GM19372 (cell line): ENCODE measurements around the gene ZDHHC11.
"Not testable (repeated sequence)": the region's sequence is repeated elsewhere in the genome, so short reads cannot be mapped to it uniquely, and the experiment has no call there.

ENCODE experiments used
- ATAC-seq: cut with Tn5 transposase; IDR thresholded peaks from one replicate; pipeline ENCODE4 v1.9.1; 2021; ENCODE audit warnings: mild to moderate bottlenecking, low read depth, moderate library complexity; ENCODE audit not compliant: unreplicated experiment

The ZDHHC11 gene

DNA sequence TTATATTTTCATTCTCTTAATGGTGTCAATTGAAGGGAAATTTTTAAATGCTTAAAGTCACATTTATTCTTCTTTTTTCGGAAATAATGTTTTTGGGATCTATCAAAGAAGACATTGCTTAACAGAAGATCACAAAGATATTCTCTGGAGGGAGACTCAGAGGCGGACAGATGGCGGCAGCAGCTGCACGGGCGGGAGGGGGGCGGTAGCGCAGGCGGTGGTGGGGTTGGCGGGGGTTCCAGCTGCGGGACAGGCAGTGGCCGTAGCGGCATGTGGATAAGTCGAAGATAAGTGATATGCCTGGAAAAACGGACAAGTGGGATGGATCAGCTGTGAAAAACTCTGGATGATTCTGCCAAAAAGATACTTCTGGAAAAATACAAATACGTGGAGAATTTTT is 34.6 kb downstream of the ZDHHC11 start:
- ATAC-seq: no peak

DNA sequence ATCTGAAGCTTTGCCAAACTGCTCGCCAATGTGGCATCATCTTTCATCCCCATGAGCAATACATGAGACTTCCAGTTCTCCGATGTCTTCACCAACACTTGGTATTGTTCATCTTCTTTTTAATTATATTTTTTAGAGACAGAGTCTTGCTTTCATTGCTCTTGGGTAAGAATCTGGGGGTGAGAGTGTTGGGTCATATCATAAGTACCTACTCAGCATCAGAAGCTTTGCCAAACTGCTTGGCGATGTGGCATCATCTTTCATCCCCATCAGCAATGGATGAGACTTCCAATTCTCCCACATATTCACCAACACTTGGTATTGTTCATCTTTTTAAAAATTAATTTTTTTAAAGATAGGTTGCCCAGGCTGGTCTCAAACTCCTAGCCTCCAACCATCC is 35.3 kb downstream of the ZDHHC11 start:
- no peak for ATAC-seq

DNA sequence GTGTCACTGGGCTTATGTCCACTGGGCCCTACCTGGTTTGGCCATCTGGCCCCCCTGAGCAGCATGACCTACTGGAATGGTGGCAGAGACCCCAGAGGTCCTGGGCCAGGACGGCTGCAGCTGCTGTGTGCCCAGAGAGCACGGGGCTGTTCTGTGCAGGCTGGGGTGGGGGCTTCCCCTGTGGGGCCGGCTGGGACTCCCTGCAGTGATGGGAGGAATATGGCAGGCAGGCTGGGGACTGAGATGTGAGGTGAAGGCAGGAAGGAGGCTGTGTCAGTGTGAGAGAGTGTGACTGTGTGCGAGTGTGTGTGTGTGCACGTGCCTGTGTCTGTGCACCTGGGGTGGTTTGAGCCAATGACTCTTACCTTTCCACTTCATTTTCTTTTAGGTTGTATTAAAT is 37.2 kb downstream of the ZDHHC11 start:
- not testable (repeated sequence) for ATAC-seq

DNA sequence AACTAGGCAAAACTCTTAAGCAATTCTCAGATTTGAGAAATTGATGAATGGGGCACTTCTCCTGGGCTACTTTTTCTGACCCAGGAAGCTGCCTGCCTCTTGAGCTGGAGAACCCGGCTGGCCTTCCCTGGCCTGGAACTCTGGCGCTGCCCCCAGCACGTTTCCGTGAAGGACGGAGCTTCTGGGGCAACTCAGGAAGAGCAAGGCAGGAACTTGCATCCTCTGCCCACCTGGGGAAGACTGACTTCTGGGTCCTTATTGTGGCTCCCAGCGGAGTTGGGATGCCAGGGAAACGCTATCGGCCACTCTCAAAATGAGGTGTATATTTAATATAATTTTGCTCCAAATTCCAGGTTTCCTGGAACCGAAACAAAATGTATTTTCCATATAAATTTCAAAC is 39.4 kb downstream of the ZDHHC11 start:
- ATAC-seq: not testable (repeated sequence)

DNA sequence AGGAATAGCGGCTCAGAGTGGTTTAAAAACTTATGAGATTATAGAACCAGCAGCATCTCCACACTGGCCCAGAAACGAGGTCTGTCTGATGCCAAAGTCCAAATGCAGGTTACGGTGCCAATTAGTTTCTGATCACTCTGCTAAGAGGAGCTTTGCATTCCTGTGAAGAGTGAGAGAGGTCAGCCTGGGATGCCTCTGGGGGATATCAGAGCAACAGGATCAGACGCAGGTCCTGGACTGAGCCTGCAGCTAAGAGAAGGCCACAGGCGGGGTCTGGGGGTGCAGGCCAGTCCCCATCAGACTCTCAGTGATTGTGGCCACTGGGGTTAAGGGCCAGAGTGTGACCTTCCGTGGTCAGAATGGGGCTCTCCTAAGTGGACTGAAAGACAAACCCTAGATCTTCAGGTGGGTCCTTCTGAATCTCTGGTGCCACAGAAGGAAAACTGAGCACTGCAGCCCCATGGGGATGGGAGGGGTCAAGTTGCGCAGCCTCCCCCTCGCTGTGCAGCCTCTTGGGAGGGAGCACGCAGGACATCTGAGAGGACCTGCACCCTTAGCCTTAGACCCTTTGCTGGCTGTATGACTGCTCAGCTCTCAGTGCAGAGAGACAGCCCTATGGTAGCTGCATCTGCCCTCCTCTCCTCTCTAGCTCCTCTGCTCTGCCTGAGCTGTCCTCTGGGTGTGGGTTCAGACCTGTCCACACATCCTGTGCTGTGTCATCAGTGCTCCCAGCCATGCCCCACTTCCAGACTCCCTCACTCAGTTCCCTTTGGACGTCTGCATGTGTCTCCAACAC is 42.9 kb downstream of the ZDHHC11 start:
- ATAC-seq: not testable (repeated sequence)

DNA sequence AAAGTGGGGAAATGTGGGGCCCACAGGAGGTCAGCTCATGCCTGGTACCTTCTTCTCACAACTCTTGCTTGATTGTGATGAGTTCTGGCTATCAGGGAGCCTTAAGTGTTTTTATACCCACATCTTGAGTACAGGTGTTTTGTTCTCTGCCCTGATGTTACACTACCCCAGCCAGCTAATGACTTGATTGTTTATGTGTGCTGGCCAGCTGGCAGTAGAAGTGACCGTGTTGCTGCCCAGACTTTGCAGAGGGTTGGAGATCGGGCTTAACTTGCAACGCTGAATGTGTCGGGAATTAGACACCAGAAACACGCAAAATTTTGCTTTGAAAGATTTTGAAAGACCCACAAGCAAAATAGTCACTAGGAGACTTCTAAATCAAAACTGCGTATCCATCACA is 49.3 kb downstream of the ZDHHC11 start:
- ATAC-seq: no peak

DNA sequence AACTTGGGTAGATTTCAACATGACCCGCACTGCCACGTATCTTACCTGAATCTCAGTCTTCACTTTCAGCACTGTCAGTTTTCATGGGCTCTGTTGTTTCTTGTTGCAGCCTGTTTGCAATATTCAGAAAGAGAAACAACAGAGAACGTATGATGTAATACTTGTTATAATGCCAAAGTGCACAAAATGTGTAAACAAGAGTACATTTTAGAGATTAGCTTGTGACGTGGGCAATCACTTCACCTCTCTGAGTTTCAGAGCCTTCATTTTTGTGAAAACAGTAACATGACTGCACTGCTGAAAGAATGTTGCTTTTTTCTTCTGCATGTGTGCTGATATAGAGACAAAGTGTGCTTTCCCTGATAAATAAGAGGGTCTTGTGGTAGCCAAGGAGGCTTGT is 49.7 kb downstream of the ZDHHC11 start:
- ATAC-seq: not testable (repeated sequence)

DNA sequence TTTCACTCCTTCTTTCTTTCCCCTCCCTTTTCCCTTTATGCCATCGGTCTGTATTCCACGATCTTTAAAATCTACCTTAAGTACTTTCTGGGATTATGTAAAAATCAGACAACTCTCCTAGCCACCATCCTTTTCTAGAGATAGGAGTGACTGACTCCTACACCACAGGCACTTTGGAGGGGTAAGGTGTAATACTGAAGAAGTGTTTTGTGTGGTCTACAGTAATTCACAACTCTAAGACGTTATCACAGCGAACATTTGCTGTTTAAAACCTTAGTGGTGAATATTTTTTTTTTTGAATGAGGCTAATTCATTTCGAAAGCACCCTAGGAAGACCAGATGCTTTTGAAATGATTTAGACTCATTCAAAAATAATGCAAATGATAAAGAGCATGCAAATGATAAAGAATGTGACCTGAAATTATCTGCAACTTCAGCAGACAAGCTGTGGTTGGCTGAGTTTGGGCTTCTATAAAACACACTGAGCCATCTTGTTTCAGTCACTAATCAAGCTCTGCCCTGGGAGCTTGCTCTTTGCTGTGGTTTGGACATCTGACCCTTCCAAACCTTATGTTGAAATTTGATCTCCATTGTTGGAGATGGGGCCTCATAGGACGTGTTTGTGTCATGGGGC is 52.2 kb downstream of the ZDHHC11 start:
- not testable (repeated sequence) for ATAC-seq

DNA sequence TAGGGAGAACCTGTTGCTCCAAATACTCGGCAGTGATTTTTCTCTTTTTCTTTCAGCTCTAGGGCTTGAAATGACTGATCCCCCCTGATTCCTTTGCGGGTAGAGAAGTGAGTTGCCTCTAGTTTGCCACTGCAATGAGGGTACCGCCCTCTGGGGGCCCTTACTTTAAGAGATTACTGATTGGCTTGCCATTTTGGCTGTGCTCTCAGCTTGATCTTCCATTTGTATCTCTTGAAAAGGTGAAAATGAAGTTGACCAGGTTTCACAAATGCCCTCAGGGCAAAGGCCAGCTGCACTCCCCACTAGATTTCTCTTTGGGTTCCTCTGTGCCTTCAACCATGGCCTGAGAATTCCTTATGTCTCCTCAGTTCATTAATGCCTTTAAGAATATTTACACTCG is 52.8 kb downstream of the ZDHHC11 start:
- ATAC-seq: not testable (repeated sequence)

DNA sequence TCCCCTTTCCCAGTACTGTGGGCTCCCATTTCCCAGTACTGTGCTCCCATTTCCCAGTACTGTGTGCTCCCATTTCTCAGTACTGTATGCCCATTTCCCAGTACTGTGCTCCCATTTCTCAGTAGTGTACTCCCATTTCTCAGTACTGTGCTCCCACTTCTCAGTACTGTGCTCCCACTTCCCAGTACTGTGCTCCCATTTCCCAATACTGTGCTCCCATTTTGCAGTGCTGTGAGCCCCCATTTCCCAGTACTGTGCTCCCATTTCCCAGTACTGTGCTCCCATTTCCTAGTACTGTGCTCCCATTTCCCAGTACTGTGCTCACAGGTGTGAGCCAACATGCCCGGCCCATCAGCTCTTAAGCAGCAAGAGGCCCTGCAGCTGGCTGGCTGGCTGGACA is 54.9 kb downstream of the ZDHHC11 start:
- not testable (repeated sequence) for ATAC-seq

DNA sequence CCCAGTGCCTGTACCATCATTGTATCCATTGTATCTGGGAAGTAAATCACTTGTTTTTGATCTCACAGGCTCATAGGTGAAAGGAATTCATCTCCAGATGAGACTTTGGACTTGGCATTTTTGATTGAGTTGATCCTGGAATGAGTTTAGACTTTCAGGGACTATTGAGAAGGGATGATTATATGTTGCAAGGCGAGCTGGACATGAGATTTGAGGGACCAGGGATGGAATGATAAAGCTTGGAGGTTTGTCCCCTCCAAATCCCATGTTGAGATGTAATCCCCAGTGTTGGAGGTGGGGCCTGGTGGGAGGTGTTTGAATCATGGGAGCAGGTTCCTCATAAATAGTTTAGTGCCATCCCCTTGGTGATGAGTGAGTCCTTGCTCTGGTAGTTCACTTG is 55.8 kb downstream of the ZDHHC11 start:
- not testable (repeated sequence) for ATAC-seq

DNA sequence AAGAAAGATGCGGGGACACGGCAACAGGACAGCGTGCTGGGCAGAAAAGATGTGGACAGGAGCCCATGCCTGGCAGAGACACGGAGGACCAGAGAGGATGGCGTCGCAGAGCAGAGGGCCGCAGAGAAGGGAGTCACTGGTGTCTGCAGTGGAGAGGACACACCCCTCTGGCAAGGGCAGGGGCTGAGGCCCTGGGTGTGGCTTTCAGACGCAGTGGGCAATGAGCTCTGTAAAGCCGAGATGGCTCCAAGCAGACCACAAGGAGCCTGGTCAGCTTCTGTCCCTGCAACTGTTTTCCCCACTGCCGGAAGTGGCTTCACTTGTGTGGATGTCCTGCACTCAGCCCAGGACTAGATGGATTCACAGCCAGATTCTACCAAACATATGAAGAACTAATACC is 62.1 kb downstream of the ZDHHC11 start:
- ATAC-seq: not testable (repeated sequence)

DNA sequence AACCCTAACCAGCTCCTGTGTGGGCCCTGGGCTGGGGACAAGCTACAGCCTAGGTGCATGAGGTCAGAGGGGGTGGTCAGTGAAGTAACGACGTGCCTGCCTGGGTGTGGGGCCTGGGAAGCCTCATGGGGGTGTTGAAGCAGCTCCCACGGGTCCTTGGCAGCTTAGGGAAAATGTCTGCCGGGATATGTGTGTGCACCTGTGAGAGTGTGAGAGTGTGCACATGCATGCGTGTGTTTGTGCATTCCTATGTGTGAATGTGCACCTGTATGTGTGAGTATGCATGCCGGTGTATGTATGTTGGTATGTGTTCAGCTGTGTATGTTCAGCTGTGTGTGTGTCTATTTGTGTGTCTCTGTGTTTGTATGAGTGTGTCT is 62.9 kb downstream of the ZDHHC11 start:
- not testable (repeated sequence) for ATAC-seq

DNA sequence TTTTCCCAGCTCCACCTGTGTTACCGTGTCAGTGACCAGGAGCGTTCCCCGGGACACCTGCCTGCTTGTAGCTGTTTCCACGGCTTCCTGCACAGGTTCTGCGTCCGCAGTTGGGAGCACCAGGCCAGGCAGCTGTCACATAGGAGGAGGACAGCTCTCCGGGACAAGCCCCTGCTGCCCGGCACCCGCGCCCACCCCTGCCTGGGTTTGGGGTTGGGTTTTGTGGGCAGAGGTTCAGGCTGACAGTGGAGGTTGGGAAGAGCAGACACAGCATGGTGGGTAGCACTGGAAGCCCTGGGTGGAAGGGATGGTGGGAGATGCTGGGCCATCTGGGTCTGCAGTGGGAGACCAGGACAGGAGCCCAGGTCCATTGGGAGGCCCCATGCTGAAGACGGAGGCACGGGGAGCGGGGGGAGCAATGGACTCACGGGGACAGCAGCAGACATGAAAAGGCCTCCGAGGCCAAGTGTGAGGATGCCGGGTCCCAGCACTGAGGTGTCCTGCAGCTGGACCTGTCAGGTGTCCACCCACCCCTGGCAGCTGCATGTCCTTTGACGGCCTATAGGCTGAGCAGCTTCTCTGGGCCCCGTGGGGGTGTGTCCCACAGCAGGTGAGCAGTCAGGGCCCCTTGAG is 63.4 kb downstream of the ZDHHC11 start:
- not testable (repeated sequence) for ATAC-seq

DNA sequence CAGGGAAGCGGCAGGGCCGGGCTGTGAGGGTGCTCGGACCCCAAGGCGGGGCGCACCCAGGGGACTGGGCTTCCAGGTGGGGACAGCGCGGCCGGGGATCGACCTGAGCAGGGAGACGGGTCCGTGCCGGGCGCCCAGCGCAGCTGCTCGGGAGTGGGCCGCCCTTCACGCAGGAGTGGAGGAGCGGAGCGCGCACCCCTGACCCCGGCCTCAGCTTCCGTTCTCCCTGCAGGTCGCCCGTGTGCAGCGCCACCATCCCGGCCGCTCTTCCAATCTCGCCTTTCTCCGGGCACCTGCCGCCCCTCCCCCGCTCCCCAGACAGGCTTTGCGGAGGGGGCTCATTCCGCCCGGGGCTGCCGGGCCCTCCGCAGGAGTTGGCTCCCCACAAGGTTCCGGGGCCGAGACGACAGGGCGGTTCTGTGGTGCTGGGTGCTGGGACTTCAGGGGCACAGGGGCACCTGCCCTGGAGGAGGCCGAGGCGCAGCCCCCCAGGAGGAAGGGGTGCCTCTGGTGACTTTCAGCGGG is 65.5 kb downstream of the ZDHHC11 start:
- peak; percentile 3 for ATAC-seq

DNA sequence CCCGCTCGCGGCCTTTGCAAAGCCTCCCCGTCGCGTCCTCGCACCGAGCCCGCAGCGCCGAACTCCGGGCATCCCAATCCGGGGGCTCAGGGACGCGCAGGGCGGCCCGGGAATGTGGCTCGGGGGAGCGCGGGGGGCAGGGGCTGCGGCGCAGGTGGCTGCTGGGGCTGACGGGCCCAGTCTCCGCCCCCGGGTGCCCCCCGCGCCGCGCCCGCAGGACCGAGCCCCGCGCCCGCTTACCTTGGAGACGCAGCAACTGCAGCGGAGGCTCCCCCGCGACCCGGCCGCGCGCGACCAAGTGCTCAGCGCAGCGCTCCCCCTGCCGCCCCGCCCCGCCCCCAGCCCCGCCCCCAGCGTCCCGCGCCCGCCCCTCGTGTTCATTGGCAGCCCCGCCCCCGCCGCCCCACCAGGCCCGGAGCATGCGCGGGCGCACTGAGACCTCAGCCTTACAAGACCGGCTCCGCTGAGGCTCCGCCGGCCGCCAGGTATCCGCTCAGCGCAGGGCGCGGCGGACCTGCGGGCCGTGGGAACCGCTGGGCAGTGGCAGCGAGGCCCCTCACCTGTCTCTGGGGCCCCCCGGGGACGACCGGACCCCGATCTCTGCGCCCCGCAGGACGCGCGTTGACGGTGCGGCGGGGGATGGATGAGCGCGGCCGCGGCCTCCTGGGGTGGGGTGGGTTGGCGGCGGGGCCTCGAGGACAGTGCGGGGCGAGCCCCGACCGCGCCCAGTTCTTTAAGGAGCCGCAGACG is 66.2 kb downstream of the ZDHHC11 start, which contains the start of gene ZDHHC11B:
Gene ZDHHC11B, minus strand, starts transcription at position 302 of the 750 bp plus-strand sequence. CDS start 17,810 bp downstream, outside the sequence.
- peak; percentile 59 for ATAC-seq

DNA sequence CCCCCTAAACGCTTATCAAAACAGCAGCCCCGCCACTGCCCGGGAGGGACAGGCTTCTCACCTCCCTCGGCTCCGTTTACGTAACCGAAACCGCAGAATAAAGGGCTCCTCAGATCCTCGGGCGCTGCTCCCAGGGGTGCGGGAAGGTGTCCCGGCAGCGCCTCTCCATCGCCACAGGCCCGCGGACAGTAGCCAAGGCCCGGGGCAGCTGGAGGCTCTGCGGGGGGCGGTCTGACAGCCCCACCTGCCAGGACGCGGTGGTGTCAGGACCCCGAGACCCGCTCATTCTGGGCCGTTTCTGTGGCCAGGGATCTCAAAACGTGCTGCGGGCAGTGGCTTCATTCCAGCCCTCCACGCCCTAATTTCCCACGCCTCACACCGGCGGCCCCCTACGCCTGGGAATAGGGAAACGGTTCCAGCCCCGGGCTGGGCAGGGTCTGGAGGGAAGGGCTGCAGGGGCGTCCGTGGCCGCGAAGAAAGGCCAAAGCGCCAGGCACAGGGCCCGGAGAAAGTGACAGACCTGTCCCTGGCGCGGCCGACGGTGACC is 66.8 kb downstream of the ZDHHC11 start:
- ATAC-seq: not testable (repeated sequence)

DNA sequence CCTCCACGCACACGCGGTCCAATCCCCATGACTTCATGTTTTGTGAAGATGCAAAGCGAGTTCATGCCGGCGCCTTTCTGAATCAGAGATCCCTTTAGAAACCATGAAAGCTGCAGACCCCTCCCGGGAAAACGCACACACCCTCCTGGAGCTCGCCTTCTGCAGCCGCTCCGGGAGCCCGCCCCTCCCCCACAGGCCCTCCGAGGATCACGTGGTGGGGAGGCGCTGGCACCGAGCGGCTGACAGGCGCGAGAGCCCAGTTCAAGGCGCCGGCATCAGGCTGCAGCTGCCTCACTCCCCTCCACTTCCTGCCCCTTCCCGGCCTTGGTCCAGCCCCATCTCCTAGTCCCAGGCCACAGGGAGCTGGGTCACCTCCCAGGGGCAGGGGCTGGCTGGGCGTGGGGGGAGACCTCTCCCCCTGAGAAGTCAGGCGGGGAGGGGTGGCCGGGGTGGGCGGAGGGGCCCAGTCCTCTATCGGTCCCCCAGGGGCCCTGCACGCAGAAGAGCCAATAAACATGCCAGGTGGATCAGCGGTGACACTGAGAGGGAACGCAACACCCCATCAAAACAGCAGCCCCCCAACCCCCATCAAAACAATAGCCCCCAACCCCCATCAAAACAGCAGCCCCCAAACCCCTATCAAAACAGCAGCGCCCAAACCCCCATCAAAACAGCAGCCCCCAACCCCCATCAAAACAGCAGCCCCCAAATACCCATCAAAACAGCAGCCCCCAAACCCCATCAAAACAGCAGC is 67.6 kb downstream of the ZDHHC11 start:
- ATAC-seq: not testable (repeated sequence)

DNA sequence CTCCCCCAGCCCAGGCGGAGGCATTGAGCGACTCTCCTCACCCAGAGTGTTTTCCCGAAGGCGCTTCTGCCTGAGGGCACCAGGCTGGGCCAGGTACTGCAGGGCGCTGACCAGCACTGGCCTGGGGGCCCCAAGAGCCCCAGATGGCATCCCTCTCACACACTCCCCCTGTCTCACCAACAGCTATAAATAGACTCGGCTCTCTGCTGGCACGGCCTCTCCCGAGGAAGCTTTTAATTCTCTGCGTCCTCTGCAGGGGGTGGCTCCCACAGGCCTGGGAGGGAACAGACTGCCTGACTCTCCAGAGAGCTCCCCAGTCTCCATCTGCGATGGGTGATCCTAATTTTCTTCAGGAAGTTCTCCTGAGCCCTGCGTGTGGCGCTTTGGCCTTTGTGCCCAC is 68.4 kb downstream of the ZDHHC11 start:
- not testable (repeated sequence) for ATAC-seq
